Epithelial cell of proximal tubule (primary cell): ENCODE data around the gene CDK6. TPM values are rescaled to one million over a fixed set of nuclear protein-coding genes. Genes with fewer than 3 reads are reported as not detected.

Experiments used
- DNase-seq: peaks from one replicate; pipeline ENCODE4 v3.0.0-alpha.2; 2011; ENCODE audit warnings: low read depth
- H3K4me3 ChIP-seq: 2 replicates; pipeline ENCODE4 v1.5.1; 2011; ENCODE audit warnings: low read depth, mild to moderate bottlenecking, low read length
- total RNA-seq: library from RNA; depleted of rRNA; stranded (reverse); fragments of >200 nt; gene quantifications from 2 replicates; pipeline ENCODE4 v1.2.3, GENCODE V29; 2015
- TF ChIP-seq, protein P1 (sequence below): conservative IDR thresholded peaks from 2 replicates; pipeline ENCODE4 v1.5.1; 2012; ENCODE audit warnings: low read depth, mild to moderate bottlenecking, low read length

The CDK6 gene
- total RNA-seq, 1 donor from 2014 or later, result 99.4 TPM

DNA sequence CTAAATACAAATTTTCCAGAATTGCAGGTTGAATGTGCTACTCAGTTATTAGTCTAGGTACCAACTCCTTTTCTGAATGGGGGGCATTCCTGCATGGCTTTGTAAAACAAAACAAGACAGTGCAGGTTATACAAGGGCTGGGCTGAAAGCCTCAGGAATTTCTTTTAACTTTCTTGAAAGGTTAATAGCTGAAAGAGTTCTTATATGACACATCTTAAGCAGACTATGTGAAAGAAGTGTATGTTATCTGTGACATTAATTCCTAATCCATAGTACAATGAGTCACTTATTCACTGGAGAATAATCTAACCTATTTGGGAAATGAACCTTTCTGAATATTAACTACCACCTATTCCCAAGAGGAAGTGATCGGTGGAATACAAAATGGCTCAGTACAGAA is 130.5 kb downstream of the CDK6 start:
- H3K4me3 ChIP-seq, result no peak overlapping the region
- no peak for DNase-seq
- TF ChIP-seq, protein P1, sequence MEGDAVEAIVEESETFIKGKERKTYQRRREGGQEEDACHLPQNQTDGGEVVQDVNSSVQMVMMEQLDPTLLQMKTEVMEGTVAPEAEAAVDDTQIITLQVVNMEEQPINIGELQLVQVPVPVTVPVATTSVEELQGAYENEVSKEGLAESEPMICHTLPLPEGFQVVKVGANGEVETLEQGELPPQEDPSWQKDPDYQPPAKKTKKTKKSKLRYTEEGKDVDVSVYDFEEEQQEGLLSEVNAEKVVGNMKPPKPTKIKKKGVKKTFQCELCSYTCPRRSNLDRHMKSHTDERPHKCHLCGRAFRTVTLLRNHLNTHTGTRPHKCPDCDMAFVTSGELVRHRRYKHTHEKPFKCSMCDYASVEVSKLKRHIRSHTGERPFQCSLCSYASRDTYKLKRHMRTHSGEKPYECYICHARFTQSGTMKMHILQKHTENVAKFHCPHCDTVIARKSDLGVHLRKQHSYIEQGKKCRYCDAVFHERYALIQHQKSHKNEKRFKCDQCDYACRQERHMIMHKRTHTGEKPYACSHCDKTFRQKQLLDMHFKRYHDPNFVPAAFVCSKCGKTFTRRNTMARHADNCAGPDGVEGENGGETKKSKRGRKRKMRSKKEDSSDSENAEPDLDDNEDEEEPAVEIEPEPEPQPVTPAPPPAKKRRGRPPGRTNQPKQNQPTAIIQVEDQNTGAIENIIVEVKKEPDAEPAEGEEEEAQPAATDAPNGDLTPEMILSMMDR, result no peak

DNA sequence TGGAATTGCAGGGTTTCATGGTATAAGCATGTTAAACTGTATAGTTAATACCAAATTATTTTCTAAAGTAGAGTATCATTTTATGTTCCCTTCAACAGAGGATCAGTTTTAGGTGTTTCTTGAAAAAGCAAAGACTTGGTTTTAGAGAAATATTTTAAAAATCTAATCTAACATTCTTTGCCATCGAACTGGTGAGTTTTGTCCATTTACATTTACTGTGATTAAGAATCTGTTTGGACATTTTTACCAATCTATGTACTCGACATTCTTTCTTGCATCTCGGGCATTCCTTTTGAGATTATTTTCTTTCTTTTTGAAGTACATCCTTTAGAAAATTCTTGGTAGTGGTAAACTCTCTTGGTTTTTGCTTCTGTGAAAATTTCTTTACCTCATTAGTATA is 131.5 kb downstream of the CDK6 start:
- DNase-seq, result no peak
- TF ChIP-seq, protein P1, result no peak
- no peak overlapping the region for H3K4me3 ChIP-seq

DNA sequence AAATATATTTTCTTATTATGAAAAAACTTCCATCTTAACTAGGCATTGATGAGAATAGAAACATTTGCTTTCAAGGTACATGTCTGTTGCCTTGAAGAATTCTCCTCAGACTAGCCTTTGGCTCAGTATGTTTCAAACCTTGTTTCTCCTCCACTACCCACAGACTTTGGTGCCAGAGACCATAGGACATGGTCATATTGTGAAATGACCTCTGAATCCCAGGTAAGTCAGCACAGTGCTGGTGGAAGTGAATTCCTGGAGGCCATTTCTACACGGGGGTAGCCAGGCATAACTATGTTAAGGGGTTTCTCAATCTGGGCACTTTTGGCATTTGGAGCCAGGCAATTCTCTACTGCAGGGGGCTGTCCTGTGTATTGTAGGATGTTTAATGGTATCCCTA is 133.8 kb downstream of the CDK6 start:
- H3K4me3 ChIP-seq, result no peak overlapping the region
- no peak for DNase-seq
- TF ChIP-seq, protein P1, result no peak

DNA sequence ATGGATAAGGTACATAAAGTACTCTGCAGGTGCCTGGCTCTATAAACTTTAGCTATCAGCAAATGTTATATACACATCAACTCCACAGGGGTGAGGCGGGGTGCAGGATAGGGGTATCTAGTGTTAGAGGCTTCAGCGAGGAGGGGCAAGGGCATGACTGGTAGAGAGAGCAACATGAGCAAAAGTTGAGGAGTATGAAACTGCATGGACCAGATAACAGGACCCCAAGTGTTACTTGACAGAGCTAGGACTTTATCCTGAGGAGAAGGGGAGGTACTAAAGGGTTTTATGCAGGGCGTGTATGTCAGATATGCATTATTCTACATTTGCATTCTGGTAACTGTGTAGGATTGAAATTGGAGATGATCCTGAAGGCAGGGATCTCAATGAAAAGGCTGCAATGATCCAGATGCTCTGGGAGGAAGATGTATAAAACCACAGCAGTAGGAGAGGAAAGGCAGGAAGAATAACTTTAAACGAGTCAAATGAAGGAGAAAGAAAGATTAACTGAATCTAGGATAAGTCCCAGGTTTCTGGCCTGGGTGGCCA is 136.3 kb downstream of the CDK6 start:
- no peak for DNase-seq
- TF ChIP-seq, protein P1, result no peak
- H3K4me3 ChIP-seq, result no peak overlapping the region

DNA sequence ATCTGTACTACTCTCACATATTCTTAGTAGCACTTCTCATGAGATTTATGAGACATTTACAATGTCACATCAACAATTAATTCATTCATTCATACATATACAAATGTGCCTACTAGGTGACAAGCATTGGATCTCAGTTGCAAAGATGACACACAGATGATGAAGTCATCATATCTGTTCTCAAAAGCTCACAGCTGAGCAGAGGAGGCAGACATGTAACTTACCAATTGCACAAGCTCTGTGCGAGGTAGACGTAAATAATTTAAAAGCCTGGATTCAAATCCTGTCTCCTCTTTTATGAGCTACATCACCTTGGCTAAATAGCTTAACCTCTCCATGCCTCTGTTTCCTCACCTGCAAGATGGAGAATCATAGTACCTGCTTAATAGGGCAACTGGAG is 136.8 kb downstream of the CDK6 start:
- DNase-seq, result no peak
- TF ChIP-seq, protein P1, result no peak
- H3K4me3 ChIP-seq, result no peak overlapping the region

DNA sequence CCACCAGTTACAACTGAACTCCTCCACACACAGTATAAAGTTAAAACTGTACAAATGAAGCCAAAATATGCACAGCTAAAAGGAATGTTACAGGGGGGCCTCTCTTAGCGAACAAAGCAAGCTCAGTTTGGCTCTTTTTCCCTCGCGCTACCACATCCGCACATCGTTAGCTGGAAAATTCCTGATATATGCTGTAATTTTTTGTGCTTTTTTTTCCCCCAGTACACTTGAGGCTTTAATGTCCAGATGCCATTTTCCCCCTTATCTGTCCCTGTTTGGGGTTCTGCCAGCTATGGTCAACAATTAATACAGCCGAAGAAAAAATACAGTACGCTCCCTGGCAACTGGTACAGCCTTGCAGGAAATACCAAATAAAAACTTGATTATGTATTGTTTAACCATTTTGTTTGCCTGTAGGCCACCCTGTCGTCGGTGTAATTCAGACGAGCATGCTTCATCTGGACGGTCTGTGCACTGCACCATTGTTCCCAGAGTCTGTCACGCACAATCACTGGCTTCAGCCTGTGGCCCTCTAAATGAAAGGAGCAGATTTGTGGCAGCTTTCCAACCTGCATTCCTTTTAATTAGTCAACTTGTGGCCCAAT is 138.0 kb downstream of the CDK6 start:
- peak; percentile 53 for DNase-seq
- TF ChIP-seq, protein P1, result peak; percentile 21
- H3K4me3 ChIP-seq, result peak overlapping the region; percentile 29

DNA sequence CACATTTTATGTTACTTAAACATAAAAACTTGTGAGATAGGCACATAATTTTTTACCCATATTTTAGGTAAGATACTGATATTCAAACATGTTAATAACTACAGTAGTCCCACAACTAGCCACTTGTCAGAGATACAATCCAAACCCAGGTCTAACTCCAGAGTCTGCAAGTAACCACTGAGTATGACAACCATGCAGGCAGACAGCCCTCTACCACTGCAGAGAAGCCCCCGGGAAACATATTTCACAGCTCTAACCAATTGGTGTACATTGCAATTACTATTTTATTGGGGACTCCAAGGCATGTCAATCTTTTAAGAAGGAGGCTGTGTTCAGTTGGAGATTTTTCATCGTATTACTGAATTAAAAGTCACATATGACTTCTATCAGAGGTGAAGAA is 139.0 kb downstream of the CDK6 start:
- no peak overlapping the region for H3K4me3 ChIP-seq
- TF ChIP-seq, protein P1, result no peak
- DNase-seq, result no peak
